CD4-positive, alpha-beta T cell treated with Interleukin-15 for 4 hours (primary cell): ENCODE measurements around the gene PPP6R3.
A peak's percentile ranks its signal among the peaks of the same experiment; 100 is the strongest.

Experiments
- DNase-seq: peaks from one replicate; pipeline ENCODE4 v3.0.0-alpha.2; 2020; ENCODE audit warnings: low spot score

Gene PPP6R3, protein sequence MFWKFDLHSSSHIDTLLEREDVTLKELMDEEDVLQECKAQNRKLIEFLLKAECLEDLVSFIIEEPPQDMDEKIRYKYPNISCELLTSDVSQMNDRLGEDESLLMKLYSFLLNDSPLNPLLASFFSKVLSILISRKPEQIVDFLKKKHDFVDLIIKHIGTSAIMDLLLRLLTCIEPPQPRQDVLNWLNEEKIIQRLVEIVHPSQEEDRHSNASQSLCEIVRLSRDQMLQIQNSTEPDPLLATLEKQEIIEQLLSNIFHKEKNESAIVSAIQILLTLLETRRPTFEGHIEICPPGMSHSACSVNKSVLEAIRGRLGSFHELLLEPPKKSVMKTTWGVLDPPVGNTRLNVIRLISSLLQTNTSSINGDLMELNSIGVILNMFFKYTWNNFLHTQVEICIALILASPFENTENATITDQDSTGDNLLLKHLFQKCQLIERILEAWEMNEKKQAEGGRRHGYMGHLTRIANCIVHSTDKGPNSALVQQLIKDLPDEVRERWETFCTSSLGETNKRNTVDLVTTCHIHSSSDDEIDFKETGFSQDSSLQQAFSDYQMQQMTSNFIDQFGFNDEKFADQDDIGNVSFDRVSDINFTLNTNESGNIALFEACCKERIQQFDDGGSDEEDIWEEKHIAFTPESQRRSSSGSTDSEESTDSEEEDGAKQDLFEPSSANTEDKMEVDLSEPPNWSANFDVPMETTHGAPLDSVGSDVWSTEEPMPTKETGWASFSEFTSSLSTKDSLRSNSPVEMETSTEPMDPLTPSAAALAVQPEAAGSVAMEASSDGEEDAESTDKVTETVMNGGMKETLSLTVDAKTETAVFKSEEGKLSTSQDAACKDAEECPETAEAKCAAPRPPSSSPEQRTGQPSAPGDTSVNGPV

GRCh38 chr11:68460741-68461574 is at the start of gene PPP6R3:
TSS of gene PPP6R3 (plus strand) at chr11:68460752. CDS start at chr11:68537665, 76,913 bp downstream.
- peak; percentile 17 for DNase-seq

DNA sequence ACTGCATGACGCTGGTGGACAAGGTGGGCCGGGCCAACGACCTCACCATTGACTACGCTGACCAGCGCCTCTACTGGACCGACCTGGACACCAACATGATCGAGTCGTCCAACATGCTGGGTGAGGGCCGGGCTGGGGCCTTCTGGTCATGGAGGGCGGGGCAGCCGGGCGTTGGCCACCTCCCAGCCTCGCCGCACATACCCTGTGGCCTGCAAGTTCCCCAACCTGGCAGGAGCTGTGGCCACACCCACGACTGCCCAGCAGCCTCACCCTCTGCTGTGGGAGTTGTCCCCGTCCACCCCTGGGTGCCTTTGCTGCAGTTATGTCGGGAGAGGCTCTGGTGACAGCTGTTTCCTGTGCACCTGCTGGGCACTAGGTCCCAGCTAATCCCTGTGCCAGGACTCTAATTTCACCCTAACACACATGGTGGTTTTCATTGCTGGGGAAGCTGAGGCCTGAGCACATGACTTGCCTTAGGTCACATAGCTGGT is 49.0 kb upstream of the PPP6R3 start:
- no peak for DNase-seq

DNA sequence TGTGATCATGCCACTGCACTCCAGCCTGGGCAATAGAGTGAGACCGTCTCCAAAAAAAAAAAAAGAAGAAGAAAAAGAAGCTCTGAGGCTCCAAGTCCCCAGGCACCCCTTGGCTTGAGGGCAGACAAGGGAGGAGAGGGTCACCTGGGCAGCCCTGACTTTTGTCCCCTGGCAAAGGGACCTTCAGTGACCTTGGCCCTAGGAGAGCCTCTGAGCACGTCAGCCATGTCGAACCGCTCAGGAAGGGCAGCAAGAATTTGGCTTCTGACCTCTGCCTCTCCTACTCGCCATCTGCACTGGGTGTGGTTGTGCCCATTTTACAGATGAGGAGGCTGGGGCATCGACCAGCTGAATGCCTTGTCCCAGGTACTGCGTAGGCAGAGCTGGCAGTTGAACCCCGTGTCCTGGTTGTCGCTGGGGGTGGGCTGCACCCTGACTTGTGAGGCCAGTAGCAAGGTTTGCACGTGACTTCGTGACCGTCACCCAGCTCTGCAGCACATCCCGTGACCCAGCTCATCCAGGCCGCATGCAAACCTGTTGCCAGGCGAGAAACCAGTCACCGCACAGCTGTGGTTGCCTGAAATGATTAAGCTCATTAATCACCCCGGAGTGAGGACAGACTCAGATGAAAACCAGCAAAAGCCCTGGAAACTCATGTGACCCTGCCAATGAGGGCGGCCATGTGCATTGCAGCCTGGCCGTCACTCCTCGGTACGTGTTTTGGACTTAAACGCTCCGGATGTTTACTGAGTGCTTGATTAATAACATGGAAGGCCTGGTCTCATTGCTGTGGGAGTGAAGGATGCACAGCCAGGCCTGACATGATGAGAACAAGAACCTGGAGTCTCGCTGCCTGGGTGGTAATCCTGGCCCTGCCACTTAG is 47.7 kb upstream of the PPP6R3 start:
- DNase-seq = no peak

DNA sequence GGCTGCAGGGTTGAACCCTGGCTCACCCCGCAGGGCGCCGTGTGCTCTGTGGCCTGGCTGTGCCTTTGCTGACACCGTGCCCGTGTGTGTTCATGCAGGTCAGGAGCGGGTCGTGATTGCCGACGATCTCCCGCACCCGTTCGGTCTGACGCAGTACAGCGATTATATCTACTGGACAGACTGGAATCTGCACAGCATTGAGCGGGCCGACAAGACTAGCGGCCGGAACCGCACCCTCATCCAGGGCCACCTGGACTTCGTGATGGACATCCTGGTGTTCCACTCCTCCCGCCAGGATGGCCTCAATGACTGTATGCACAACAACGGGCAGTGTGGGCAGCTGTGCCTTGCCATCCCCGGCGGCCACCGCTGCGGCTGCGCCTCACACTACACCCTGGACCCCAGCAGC is 47.0 kb upstream of the PPP6R3 start:
- no peak for DNase-seq

DNA sequence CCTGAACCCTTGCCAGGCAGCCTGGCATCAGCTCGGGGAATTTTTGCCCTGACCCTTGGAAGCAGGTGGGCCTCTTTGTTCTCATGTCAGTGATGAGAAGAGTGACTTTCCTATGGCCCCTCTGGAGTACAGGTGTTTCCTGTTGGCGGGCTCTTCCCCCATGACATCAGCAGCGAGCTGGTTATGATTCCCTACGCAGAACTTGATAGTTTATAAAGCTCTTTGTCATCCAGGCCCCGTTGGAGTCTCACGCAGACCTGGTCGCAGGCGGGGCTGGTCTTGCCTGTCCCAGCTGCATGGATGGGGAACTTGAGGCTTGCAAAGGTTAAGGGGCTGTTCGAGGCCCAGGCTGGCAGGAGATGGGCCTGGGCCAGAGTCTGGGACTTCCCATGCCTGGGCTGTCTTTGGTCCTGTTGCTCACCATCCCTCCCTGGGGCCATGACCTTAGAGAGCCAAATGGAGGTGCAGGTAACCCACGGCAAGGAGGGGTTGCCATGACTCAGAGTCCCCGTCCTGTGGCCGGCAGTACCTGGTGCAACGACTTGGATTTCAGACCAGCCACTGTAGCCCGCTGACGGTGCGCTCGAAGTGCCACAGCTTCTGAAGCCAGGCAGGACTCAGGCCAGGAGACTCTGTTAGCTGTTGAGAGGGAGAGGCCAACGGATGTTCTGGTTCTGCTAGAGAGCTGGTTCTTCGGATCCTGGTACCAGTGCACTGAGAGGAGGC is 45.9 kb upstream of the PPP6R3 start:
- no peak for DNase-seq

DNA sequence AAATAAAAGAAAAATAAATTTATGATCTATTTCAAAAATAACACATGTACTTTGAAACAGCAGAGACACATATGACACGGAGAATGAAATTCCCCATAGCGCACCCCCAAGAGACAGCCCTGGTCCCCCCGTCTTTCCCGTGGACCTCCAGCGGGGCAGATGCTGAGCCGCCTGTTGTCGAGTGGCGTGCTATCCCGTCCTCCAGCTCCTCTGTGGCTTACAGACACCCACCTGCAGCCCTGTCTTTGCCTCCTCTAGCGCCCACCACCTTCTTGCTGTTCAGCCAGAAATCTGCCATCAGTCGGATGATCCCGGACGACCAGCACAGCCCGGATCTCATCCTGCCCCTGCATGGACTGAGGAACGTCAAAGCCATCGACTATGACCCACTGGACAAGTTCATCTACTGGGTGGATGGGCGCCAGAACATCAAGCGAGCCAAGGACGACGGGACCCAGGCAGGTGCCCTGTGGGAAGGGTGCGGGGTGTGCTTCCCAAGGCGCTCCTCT is 44.4 kb upstream of the PPP6R3 start:
- no peak for DNase-seq

DNA sequence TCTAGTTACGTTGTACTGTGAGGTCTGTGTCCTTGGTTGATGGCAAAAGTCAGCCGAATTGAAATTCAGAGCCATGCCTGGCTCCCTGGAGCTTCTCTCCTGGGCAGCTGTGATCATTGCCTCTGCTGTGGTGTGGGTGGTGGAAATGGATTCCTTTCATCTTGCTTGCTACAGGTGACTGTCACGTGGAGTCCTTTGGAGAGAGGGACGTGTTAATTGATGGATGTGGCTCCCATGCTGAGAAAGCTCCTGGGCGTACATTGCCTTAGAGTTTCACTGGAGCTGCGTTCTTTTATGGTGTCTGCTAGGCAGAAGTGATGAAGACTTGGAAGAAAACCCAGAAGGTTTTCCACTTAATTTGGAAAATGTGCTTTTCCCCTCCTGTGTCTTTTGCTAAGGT is 41.9 kb upstream of the PPP6R3 start:
- DNase-seq = no peak

GRCh38 chr11:68420171-68420570 is 40.4 kb upstream of the PPP6R3 start:
- DNase-seq = no peak

DNA sequence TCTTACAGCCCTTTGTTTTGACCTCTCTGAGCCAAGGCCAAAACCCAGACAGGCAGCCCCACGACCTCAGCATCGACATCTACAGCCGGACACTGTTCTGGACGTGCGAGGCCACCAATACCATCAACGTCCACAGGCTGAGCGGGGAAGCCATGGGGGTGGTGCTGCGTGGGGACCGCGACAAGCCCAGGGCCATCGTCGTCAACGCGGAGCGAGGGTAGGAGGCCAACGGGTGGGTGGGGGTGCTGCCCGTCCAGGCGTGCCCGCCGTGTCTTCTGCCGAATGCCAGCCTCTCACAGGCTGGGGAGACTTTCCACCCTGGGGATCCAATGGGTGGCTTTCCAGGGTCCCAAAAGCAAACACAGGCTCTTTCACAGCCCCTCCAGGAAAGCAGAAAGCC is 37.1 kb upstream of the PPP6R3 start:
- no peak for DNase-seq

- no peak for DNase-seq
Measured at GRCh38 chr11:68424101-68424632, 36.4 kb upstream of the PPP6R3 start.

DNA sequence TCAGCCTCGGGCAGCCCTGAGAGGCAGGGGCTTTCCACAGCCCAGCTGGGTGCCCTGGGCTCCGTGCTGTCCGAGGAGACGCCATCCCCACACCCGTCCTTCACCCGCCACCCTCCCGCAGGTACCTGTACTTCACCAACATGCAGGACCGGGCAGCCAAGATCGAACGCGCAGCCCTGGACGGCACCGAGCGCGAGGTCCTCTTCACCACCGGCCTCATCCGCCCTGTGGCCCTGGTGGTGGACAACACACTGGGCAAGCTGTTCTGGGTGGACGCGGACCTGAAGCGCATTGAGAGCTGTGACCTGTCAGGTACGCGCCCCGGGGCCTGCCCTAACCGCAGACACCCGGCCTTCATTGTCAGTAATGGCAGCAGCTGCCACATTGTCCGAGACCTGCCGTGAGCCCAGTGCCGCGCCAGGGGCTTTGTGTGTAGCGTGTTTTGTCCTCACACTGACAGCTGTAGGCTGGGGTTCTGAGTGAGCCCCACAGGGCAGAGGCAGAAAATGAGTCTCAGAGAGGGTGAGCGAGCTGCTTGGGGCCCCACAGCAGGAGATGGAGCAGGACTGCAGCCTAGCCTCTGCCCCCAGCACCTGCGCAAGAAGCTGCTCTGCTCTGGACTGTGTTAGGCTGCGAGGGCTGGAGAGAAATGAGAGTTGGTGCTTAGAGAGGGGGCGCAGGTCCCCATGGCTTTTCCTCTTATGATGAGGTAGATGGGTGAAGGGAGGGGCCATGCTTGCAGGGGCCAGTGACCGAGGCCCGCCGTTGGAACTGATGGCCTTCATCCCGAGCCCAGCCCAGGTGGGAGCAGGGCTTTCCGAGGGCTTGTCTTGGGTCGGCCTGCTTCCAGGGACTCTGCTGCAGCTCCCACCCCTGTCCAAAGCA is 35.3 kb upstream of the PPP6R3 start:
- no peak for DNase-seq

GRCh38 chr11:68425866-68426380 is 34.6 kb upstream of the PPP6R3 start:
- DNase-seq = no peak

GRCh38 chr11:68429661-68430060 is 30.9 kb upstream of the PPP6R3 start:
- no peak for DNase-seq

GRCh38 chr11:68430384-68430783 is 30.2 kb upstream of the PPP6R3 start:
- no peak for DNase-seq

- DNase-seq = no peak
Measured at GRCh38 chr11:68430801-68431200, 29.8 kb upstream of the PPP6R3 start.

- DNase-seq = no peak
Measured at GRCh38 chr11:68431984-68432645, 28.4 kb upstream of the PPP6R3 start.

- DNase-seq = no peak
Measured at GRCh38 chr11:68432874-68433273, 27.7 kb upstream of the PPP6R3 start.

GRCh38 chr11:68433541-68433940 is 27.0 kb upstream of the PPP6R3 start:
- no peak for DNase-seq
